Raji (cell line): ENCODE measurements around the gene TENT5C.

Source experiments
- POLR2A ChIP-seq: IDR thresholded peaks from 2 replicates; pipeline ENCODE4 v1.6.1; 2011; ENCODE audit warnings: low read depth, low read length, control low read depth; ENCODE audit not compliant: insufficient read depth

Gene TENT5C

DNA sequence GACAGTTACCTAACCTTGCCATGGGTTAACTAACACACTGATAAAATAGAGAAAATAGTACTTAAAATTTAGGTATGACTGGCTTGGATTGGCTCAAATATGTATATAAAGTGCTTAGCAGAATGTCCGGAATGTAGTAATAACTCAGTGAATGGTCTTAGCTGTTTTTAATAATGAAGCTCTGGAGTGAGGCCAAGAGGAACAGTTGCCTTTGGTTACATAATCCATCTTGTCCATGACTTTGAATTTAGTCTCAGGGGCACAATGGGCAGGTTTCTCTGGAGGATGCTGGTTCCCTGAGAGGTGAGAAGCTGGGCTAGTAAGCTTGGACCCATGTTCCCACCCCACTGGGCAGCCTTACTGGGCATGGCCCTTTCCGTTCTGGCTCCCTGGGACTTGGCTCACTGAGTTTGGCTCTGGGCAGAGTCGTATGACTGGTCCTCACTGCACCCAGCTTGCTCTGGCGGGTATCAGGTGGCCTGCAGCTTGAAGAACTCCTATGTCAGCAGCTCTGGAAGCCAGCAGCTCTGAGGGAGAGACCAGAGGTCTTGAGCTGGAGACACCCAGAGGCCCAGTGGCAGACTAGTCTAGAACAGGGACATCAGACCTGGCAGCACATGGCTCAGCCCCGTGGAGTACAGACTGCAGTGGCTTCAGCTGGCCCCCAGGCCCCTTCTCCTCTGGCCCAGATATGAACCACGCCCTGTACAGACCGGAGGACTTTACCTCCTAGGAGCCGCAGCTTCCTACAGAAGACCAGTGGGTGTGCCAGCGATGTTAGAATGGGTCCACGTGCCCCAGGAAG, 40.4 kb downstream of the TENT5C start:
- TF ChIP-seq POLR2A: no peak

DNA sequence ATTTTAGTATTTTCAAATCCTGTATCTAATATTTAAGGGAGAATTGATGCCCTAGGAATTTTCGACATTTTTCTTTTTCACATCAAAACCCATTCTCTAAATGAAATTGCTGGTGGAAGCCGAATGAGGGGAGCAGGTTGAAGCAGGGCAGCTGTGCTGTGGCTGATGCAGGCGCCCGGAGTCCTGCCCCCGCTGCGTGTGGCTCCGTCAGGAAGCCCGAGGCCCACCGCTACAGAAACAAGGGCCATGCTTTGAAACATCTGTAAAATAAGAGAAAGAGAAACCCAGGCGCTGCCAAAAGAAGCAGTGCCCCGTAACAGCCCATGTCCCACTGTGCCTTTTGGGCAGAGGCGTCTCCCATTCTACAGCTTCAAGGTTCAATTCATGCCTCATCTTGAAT, 41.1 kb downstream of the TENT5C start:
- no peak for TF ChIP-seq POLR2A

DNA sequence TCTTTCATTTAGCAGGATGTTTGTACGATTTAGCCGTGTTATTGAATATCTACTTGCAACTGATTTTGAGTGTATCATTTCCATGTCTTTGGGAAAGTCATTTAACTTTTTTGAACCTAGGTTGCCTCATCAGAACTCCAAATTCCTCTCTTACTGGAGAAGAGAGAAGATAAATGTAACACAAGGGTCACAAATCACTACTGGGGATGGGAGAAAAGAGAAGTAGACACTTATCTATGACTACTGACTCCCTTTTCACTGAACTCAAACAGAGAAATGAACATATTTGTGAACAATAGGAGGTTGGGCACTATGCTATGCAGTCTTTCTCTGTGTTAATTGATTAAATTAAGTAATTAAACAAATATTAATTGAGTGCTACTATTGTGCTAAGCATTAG, 42.2 kb downstream of the TENT5C start:
- TF ChIP-seq POLR2A: no peak

DNA sequence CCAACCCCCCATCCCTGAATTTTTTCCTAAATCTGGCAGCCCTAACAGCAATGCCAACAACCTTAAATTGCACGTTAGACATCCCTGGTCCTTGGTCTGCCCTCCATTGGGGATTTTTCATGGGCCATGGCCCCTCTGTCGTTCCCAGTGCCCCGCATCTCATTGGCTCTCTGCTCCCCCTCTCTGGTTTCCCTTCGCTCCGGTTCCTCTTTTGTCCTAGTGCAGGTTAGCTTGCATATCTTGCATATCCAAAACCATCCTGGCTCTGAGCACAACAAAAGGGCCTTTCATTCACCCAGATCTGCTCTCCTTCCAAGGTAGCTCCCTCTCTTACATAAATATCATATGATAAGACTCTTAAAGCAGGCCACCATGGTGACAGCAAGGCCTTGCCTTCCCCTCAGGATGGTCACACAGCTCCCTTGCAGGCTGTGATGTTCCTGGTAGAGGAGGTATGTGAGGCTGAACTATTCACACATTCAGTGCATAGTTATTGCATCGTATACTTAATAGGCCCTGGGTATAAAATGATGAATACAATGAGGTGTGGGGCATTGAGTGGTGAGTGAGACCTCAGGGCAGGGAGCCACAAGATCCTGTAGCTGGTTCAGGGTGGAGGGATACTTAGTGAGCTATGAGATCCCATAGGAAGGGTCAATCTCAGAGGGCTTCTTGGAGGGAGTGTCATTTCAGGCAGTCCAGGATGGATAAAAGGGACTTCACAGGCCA, 45.2 kb downstream of the TENT5C start:
- TF ChIP-seq POLR2A: no peak

DNA sequence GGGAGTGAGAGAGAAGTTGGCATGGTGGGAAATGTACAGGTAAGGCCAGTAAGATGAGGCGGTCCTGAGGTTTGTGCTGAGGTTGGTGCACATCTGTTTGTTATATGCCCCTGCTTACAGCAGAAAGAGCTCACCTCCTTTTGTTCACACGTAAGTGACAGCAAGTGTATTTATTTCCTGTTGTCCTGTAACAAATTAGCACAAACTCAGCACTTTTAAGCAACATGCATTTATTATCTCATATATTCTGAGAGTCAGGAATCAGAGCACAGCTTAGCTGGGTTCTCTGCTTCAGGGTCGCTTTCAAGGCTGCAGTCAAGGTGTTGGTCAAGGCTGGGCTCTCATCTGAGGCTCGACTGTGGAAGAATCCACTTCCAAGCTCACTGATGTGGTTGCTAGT, 45.8 kb downstream of the TENT5C start:
- no peak for TF ChIP-seq POLR2A

DNA sequence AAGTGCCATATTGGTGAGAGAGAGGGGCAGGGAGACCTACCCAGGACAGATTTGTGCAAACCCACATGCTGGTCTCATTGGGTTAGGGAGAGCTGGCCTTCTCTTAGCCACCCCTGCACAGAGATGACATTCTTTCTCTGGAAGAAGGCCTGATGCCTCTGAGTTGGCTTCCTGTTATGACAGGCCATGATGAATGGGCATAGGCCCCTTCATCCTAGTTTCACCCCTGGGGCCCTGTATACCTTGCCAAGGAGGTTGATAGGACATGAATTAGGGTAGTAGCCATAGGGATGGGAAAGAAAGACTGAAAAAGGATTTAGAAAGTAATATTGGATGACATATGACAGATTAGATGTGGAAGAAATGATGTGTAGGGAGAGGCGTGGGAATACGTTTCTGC, 46.6 kb downstream of the TENT5C start:
- TF ChIP-seq POLR2A: no peak

DNA sequence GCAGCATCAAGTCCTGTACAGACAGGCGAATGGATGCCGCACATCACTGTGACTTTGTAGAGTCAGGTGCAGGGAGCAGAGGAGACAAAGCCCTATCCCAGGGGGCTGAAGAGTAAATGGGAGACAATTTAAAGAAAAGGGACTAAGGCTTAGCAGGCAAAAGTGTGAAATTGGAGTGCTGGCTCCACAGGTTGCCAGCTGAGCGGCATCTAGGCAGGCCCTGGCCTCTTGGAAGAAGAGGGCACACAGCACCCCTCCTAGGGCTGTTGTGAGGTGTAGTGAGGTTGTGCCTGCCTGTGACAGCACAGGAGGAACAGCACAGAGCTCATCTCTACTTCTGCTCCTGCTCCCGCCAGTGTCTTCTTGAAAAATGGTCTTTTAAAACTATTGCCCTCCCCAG, 47.3 kb downstream of the TENT5C start:
- TF ChIP-seq POLR2A: no peak

DNA sequence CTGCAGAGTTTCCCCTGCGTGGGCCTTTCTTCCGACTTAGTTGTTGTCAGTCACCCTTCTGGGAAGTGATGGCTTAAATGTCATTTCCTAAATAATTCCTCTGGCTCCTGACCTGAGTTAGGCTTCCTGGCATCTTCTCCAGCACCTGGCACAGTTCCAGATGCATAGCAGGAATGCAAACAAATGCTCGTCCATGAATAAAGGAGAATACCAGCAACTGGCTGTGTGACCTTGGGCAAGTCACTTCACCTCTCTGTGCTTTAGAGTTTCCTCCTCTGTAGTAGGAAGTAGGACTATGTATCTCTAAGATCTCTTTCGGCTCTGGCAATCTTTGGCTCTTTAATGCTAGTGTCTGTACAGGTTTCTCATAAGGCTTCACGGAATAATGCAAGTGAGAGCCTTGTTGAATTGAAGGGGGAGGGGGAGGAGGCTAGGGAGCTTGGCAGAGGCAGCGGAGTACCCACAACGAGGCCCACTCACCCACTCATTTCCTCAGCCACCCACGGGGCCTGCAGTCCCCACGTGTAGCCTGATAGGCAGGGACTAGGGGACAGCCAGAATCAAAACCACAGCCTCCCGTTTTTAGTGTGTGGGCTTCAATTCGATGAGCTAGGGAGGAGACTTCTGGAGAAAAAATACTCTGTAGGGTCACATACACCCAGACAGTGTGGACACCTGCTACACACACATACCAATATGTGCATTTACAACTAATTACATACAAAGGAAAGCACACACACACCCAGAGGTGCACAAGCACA, 48.1 kb downstream of the TENT5C start:
- no peak for TF ChIP-seq POLR2A

DNA sequence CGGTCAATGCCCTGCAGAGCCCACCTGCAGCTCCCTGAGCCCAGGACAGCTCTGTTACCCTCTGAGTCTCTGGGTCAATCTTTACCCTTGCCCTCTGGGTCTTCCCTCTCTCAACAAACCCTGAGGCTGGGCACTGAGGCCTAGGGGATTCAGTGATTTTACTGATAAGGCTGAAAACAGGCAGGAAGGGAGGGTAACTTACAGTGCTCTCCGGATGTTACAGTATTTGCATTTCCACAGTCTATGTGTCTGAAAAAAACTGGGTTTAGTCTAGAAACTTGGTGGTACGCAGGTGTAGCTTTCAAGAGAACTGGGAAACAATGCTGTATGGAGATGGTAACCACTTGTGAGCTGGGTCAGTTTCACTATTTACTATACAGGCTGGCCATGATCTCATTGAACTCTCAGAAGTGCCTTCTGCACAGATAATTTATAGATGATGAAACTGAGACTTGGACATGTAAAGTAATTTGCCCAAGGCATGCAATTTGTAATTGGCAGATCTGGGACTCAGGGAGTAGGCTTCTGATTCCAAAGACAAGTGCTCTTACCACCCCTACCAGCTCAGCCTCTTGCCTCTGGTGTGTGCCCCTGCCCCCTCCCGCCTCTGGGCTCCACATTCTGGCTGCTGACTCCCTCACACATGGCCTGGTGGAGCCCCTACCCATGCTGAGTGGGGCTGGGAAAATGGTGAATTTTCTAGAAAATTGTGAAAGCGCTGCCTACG, 48.8 kb downstream of the TENT5C start:
- 0 out of 2 replicates have a peak, but pooled peaks have one; percentile 23 for TF ChIP-seq POLR2A

DNA sequence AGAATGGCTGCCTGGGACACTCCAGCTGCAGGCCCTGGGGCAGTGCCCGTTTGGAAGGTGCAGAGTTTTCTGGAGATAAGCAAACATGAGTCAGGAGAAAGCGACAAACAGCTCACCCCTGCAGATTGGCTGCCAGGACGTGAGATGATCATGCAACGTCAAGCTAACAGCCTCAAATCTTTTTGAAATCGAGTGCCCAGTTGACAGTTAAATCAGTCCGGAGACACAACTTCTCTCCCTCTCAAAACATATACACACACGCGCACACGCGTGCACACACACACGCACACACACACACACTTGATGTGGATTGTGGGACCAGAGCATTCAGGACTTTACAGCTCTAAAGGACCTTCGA, 49.4 kb downstream of the TENT5C start:
- TF ChIP-seq POLR2A: no peak

DNA sequence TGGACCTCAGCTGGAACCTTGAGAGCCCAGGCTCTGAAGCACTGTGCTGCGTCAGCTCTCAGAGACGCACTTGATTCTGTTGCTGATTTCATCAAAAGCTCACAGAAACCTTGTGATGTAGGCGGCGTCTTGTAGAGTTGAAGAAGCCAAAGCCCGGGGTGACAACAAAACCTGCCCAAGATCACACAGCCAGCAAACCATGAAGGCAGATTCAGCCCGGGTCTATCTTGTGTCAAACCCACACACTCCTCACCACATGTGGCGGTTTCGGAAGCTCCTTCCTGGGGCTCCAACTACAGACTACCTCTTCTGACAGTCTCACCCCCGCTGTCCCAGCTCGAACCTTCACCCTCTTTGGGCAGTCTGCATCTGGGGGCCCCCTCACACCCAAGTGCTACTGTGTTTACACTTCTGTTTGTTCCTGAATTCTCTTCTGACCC, 50.4 kb downstream of the TENT5C start:
- no peak for TF ChIP-seq POLR2A

DNA sequence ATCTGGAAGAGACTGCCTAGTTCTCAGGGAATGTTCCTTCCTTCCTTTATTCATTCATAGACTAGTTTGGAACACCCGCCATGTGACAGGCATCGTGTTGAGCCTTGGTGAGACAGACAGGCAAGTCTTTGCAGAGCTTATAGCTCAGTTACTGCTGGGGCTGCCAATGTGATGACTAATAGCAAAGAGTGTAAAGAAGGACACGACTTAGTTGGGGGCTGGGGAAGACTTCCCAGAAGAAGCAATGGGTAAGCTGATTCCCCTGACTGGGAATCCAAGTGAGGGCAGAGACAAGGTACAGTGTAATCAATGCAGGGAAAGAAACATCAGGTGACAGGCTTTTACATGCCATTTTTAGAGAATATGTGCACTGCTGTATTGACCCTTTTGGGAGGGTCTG, 51.2 kb downstream of the TENT5C start:
- no peak for TF ChIP-seq POLR2A

DNA sequence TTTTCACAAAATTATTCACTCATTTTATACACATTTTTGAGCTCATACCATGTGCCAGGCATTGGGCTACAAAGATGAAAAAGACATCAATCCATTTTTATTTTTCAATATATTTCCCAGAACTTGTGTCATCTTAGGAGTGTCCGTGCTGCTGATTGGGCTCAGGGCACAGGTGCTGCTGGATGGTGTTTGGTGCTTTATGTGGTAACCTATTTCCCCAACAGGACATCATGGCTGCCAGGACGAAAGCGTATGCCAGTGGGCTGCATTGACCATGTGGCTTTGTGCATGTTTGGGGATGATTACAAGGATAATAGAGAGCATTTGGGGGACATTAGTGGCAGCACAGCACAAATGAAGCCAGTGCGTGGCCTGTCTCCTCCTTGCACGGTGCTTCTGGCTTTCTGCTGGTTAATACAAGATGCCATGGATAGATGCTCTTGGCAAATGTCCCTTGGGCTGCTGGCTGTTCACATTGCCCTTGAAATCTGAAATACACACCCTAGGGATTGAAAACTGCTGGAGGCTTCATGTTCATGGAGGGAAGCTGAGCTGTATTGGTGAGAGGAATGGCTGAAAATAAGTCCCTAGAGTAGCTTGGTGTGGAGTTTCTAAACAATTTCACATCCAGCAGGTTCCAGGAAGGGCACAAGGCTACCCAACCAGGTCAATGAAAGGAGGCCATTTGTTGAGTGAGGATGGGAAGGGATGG, 52.3 kb downstream of the TENT5C start:
- no peak for TF ChIP-seq POLR2A

DNA sequence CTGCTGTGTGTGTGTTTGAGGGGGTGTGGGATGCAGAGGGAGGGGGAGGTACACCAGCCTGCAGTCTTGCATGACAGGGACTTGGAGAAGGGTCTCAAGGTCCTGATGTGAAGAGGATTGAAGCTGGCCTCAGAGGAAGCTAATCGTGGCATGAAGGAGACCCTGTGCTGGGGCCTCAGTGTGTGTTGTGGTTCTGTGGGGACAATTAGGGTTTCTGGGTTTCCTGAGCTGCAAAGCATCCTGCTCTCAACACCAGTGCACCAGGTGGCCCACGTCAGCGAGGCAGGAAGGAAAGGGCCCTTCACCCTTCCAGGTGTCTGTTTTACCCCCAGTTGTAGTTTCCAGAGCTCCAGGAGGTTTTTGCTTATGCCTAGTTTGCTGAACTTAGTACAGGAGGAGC, 52.8 kb downstream of the TENT5C start:
- TF ChIP-seq POLR2A: no peak
